ENCODE data around the gene ENTPD5. TPM values are rescaled to one million over a fixed set of nuclear protein-coding genes. Genes with fewer than 3 reads are reported as not detected.
"Not testable (repeated sequence)": the region's sequence is repeated elsewhere in the genome, so short reads cannot be mapped to it uniquely, and the experiment has no call there.

Gene ENTPD5
- total RNA-seq, 1 donor from 2014 or later: 10.4 TPM

DNA sequence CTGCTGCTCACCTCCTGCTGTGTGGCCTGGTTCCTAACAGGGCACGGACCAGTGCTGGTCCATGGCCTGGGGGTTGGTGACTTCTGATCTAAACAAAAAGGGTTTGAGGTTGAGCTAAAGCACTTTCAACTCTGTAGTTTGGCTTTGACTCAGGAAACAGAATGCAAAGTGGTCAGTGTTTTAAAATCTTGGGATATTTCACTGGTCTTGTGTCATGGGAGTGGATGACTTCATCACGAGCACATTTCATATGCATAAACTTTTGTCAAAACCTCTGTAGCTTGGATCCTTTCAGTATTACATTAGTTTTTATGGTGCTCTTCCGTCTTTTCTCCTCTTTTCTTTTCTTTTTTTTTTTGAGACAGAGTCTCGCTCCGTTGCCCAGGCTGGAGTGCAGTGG, 94.8 kb downstream of the ENTPD5 start:
- Mint-ChIP-seq H3K36me3 (ENCODE audit: low read depth) (peaks cover 93% of the 10 kb centered on the region), H3K27me3 (no peaks in the 10 kb centered on the region), H3K27ac (no peak overlapping the region), H3K4me3 (no peak overlapping the region), H3K9me3 (no peaks in the 10 kb centered on the region), H3K4me1 (no peaks in the 10 kb centered on the region)
- TF ChIP-seq, protein P1, sequence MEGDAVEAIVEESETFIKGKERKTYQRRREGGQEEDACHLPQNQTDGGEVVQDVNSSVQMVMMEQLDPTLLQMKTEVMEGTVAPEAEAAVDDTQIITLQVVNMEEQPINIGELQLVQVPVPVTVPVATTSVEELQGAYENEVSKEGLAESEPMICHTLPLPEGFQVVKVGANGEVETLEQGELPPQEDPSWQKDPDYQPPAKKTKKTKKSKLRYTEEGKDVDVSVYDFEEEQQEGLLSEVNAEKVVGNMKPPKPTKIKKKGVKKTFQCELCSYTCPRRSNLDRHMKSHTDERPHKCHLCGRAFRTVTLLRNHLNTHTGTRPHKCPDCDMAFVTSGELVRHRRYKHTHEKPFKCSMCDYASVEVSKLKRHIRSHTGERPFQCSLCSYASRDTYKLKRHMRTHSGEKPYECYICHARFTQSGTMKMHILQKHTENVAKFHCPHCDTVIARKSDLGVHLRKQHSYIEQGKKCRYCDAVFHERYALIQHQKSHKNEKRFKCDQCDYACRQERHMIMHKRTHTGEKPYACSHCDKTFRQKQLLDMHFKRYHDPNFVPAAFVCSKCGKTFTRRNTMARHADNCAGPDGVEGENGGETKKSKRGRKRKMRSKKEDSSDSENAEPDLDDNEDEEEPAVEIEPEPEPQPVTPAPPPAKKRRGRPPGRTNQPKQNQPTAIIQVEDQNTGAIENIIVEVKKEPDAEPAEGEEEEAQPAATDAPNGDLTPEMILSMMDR (IDR thresholded peaks at IDR 0.05): no peak
- intact Hi-C loops (cut with micrococcal nuclease): no loop called here
- DNase-seq (no peak), ATAC-seq (ENCODE audit: low read depth) (no peak)
- ChIA-PET CTCF (no interaction called here), POLR2A (no interaction called here)

DNA sequence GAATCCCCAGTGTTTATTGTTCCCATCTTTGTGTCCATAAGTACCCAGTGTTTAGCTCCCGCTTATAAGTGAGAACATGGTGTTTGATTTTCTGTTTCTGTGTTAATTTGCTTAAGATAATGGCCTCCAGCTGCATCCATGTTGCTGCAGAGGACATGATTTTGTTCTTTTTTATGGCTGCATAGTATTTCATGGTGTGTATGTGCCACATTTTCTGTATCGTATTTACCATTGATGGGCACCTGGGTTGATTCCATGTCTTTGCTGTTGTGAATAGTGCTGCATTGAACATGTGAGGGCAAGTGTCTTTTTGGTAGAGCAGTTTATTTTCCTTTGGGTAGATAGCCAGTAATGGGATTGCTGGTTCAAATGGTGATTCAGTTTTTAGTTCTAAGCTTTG, 99.6 kb downstream of the ENTPD5 start:
- H3K36me3 Mint-ChIP-seq (ENCODE audit: low read depth): peaks cover 74% of the 10 kb centered on the region
- POLR2A ChIA-PET; CTCF ChIA-PET; H3K27me3 Mint-ChIP-seq; DNase-seq; intact Hi-C loops (cut with micrococcal nuclease); H3K27ac Mint-ChIP-seq; H3K4me3 Mint-ChIP-seq; ATAC-seq (ENCODE audit: low read depth); H3K4me1 Mint-ChIP-seq; H3K9me3 Mint-ChIP-seq: not testable (repeated sequence)

DNA sequence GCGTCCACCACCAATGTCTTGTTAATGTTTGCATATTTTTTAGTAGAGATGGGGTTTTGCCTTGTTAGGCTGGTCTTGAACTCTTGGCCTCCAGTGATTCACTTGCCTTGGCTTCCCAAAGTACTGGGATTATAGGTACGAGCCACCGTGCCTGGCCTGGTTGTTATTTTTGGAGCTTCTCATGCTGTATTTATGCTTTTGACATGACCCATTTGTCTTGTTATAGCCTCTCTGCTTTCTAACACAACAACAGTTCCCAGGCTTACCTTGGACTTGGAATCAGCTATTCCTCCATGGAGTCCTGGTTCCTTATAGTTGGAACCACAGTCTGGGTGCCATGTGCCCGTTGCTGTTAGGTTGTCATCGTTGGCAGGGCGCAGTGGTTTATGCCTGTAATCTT, 102.8 kb downstream of the ENTPD5 start:
- Mint-ChIP-seq H3K27me3 (no peaks in the 10 kb centered on the region), H3K4me3 (no peak overlapping the region), H3K36me3 (ENCODE audit: low read depth) (peaks cover 69% of the 10 kb centered on the region), H3K4me1 (peaks cover 2% of the 10 kb centered on the region), H3K27ac (no peak overlapping the region), H3K9me3 (peaks cover 3% of the 10 kb centered on the region)
- no peak for ATAC-seq (ENCODE audit: low read depth)
- DNase-seq: no peak
- ChIA-PET CTCF (no interaction called here), POLR2A (no interaction called here)
- intact Hi-C loops (cut with micrococcal nuclease): no loop called here
- TF ChIP-seq, protein P1 (IDR thresholded peaks at IDR 0.05): no peak

DNA sequence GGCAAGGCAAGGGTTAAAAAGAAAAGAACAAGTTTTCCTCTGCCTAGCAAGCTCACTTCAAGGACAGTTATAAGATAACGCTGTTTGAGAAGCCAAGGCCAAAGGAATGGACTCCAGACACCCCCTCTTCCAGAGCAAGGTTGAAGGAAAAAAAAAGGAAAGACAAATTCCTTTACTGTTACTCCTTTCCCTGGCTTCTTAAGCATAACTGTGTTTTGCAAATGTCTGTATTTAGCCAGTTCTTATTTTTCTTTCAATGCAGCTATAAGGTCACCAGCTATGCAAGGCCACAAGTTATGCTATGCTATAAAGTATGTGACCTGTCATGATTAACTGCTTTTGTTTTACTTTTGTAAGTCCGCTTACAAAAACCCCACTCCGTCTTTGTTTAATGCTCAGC, 105.8 kb downstream of the ENTPD5 start:
- DNase-seq: no peak
- no peak for ATAC-seq (ENCODE audit: low read depth)
- intact Hi-C loops (cut with micrococcal nuclease): no loop called here
- ChIA-PET CTCF (no interaction called here), POLR2A (no interaction called here)
- H3K4me1 Mint-ChIP-seq: peaks cover 2% of the 10 kb centered on the region
- TF ChIP-seq, protein P1 (IDR thresholded peaks at IDR 0.05): no peak
- no peaks in the 10 kb centered on the region for H3K27me3 Mint-ChIP-seq
- no peak overlapping the region for H3K4me3 Mint-ChIP-seq
- H3K27ac Mint-ChIP-seq: no peak overlapping the region
- H3K36me3 Mint-ChIP-seq (ENCODE audit: low read depth): peaks cover 69% of the 10 kb centered on the region
- peaks cover 3% of the 10 kb centered on the region for H3K9me3 Mint-ChIP-seq

DNA sequence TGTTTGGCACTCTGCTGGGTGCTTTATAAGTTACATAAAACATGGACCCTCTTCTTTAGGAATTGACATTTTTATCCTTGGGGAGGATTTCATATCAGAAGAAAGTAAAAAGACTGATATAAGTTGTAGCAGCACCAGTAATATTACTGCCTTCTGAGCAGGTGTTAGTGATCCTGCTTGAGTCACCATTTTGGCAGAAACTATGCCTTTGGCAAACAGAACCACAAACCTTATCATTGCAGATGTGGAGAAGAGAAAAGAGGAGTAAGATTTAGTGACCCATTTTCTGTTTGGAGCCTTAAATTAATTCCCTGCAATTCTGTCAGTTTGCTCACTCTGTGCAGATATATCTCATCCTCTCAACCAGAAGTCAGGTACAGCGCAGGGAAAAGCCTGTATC, 109.4 kb downstream of the ENTPD5 start:
- Mint-ChIP-seq H3K36me3 (ENCODE audit: low read depth) (peaks cover 86% of the 10 kb centered on the region), H3K27ac (no peak overlapping the region), H3K9me3 (peaks cover 3% of the 10 kb centered on the region), H3K4me1 (no peaks in the 10 kb centered on the region), H3K4me3 (no peak overlapping the region), H3K27me3 (no peaks in the 10 kb centered on the region)
- ChIA-PET POLR2A (no interaction called here), CTCF (no interaction called here)
- TF ChIP-seq, protein P1 (IDR thresholded peaks at IDR 0.05): no peak
- intact Hi-C loops (cut with micrococcal nuclease): no loop called here
- no peak for DNase-seq
- ATAC-seq (ENCODE audit: low read depth): no peak

Other genes starting within 250 kb of the ENTPD5 start
- 4.6 and 4.8 TPM in 2 replicates for gene PTGR2, start 167.5 kb downstream of the ENTPD5 start, total RNA-seq
- 58.4 and 64.7 TPM in 2 replicates for gene ZNF410, start 132.4 kb downstream of the ENTPD5 start, total RNA-seq
- 2.3 TPM in 2 replicates for gene FAM161B, start 69.2 kb downstream of the ENTPD5 start, total RNA-seq
- gene COQ6, start 69.0 kb downstream of the ENTPD5 start, total RNA-seq: 23.0 and 30.7 TPM in 2 replicates
- 1.6 and 2.2 TPM in 2 replicates for gene BBOF1, start 61 bp upstream of the ENTPD5 start, total RNA-seq
- gene ALDH6A1, start 65.2 kb upstream of the ENTPD5 start, total RNA-seq: 9.8 and 11.5 TPM in 2 replicates
- gene LIN52, start 65.7 kb upstream of the ENTPD5 start, total RNA-seq: 7.6 and 12.4 TPM in 2 replicates
- gene VSX2, start 220.2 kb upstream of the ENTPD5 start, total RNA-seq: not detected in 2 replicates